Measurements from ENCODE around the gene GPR162. TPM values are rescaled to one million over a fixed set of nuclear protein-coding genes. Genes with fewer than 3 reads are reported as not detected.

Gene GPR162
- total RNA-seq, 4 donors from 2014 or later: 3.7 to 12.1 (median 10.0) TPM

GRCh38 chr12:6824901-6825381 lies 3.3 kb downstream of the GPR162 start:
- no peak for DNase-seq (ENCODE audit: extremely low spot score)
- Histone ChIP-seq H3K27me3 (peaks cover 0 to 38% (median 5%) of the 10 kb centered on the region in 4 donors), H3K27ac (replicated peaks in 1 of 4) (peak overlapping the region in 2 of 4 donors; percentile 20 to 21), H3K4me1 (peaks cover 30 to 75% (median 68%) of the 10 kb centered on the region in 4 donors), H3K9me3 (no peaks in the 10 kb centered on the region), H3K4me3 (peak overlapping the region; percentile 14 to 46 (median 26)), H3K36me3 (no peaks in the 10 kb centered on the region)
- intact Hi-C loops (cut with DNase I): loop anchor here (5.0 kb wide), 2 partner anchors 73 to 208 kb away; partner anchors contain the start of gene MLF2
- 46% methylated on average over 12 of the region's 12 CpGs for WGBS
- TF ChIP-seq CTCF (IDR thresholded peaks at IDR 0.05) (no peak), EP300 (IDR thresholded peaks at IDR 0.05) (no peak), POLR2A (IDR thresholded peaks at IDR 0.05; ENCODE audit: low read depth) (no peak), POLR2AphosphoS5 (IDR thresholded peaks at IDR 0.05) (no peak)

- Histone ChIP-seq H3K4me1 (peaks cover 30 to 80% (median 74%) of the 10 kb centered on the region in 4 donors), H3K27me3 (peaks cover 0 to 38% (median 5%) of the 10 kb centered on the region in 4 donors), H3K9me3 (no peaks in the 10 kb centered on the region), H3K4me3 (peak overlapping the region; percentile 14 to 46 (median 26)), H3K27ac (replicated peaks in 1 of 4) (peak overlapping the region in 2 of 4 donors; percentile 20 to 21), H3K36me3 (peaks cover 0 to 5% (median 2%) of the 10 kb centered on the region in 4 donors)
- DNase-seq (ENCODE audit: extremely low spot score): peak; percentile 97
- intact Hi-C loops (cut with DNase I): loop anchor here (5.0 kb wide), 2 partner anchors 73 to 208 kb away; partner anchors contain the start of gene MLF2
- 14% methylated on average over 6 of the region's 19 CpGs for WGBS
- TF ChIP-seq EP300 (IDR thresholded peaks at IDR 0.05) (no peak), POLR2AphosphoS5 (IDR thresholded peaks at IDR 0.05) (peak in 1 of 2 donors; percentile 58), POLR2A (IDR thresholded peaks at IDR 0.05; ENCODE audit: low read depth) (no peak), CTCF (IDR thresholded peaks at IDR 0.05) (peak; percentile 84 to 95 (median 92))
These were observed 3.9 kb downstream of the GPR162 start for GRCh38 chr12:6825398-6826124.

GRCh38 chr12:6826125-6826733 lies 4.6 kb downstream of the GPR162 start:
- intact Hi-C loops (cut with DNase I): loop anchor here (5.0 kb wide), 2 partner anchors 74 to 209 kb away; partner anchors contain the start of gene MLF2
- Histone ChIP-seq H3K9me3 (no peaks in the 10 kb centered on the region), H3K27me3 (peaks cover 0 to 38% (median 5%) of the 10 kb centered on the region in 4 donors), H3K36me3 (peaks cover 0 to 11% (median 5%) of the 10 kb centered on the region in 4 donors), H3K4me1 (peaks cover 30 to 75% (median 68%) of the 10 kb centered on the region in 4 donors), H3K27ac (replicated peaks in 1 of 4) (peak overlapping the region in 1 of 4 donors; percentile 64), H3K4me3 (no peak overlapping the region)
- TF ChIP-seq EP300 (IDR thresholded peaks at IDR 0.05): no peak
- no peak for TF ChIP-seq CTCF (IDR thresholded peaks at IDR 0.05)
- TF ChIP-seq POLR2A (IDR thresholded peaks at IDR 0.05; ENCODE audit: low read depth): no peak
- no peak for TF ChIP-seq POLR2AphosphoS5 (IDR thresholded peaks at IDR 0.05)
- WGBS: 72% methylated on average over 16 of the region's 17 CpGs
- DNase-seq (ENCODE audit: extremely low spot score): no peak

- Histone ChIP-seq H3K27me3 (peaks cover 0 to 36% (median 5%) of the 10 kb centered on the region in 4 donors), H3K4me3 (peak overlapping the region in 1 of 4 donors; percentile 90), H3K36me3 (peaks cover 0 to 18% (median 9%) of the 10 kb centered on the region in 4 donors), H3K9me3 (no peaks in the 10 kb centered on the region), H3K27ac (replicated peaks in 1 of 4) (peak overlapping the region; percentile 49 to 88 (median 67)), H3K4me1 (peaks cover 28 to 68% (median 62%) of the 10 kb centered on the region in 4 donors)
- TF ChIP-seq POLR2A (IDR thresholded peaks at IDR 0.05; ENCODE audit: low read depth): no peak
- no peak for TF ChIP-seq CTCF (IDR thresholded peaks at IDR 0.05)
- no peak for TF ChIP-seq POLR2AphosphoS5 (IDR thresholded peaks at IDR 0.05)
- no peak for TF ChIP-seq EP300 (IDR thresholded peaks at IDR 0.05)
- no peak for DNase-seq (ENCODE audit: extremely low spot score)
- intact Hi-C loops (cut with DNase I): loop anchor here (5.0 kb wide), 2 partner anchors 75 to 210 kb away; partner anchors contain the start of gene MLF2
- 79% methylated on average over 19 of the region's 22 CpGs for WGBS
These were observed 5.3 kb downstream of the GPR162 start for GRCh38 chr12:6826734-6827436.

All from esophagus muscularis mucosa (tissue), 4 donors.